Measurements from ENCODE around the gene RAP1A.

GRCh38 chr1:111569913-111570312, 49.7 kb upstream of the RAP1A start:
- no peak for TF ChIP-seq CTCF (IDR thresholded peaks at IDR 0.05; ENCODE audit: borderline replicate concordance, extremely low read depth, low read length, poor library complexity, severe bottlenecking)
- no peak for TF ChIP-seq EZH2 (IDR thresholded peaks at IDR 0.05; ENCODE audit: borderline replicate concordance, low read depth, low read length, severe bottlenecking)

Data from DND-41 (cell line).